Lung (tissue), 12 donors: ENCODE measurements around the gene CDRT4. TPM values are rescaled to one million over a fixed set of nuclear protein-coding genes. Genes with fewer than 3 reads are reported as not detected.
"Not testable (repeated sequence)": the region's sequence is repeated elsewhere in the genome, so short reads cannot be mapped to it uniquely, and the experiment has no call there.

Experiments used
- ATAC-seq: fragments of 200-7000 bp; cut with Tn5 transposase; one replicate; pipeline ENCODE4 v1.9.1; 2020; ENCODE audit warnings: moderate number of reproducible peaks; ENCODE audit not compliant: insufficient read depth, low FRiP score
- DNase-seq, 3 donors: peaks; one replicate each; pipeline ENCODE4 v3.0.0-alpha.2; 2013 to 2017
- H3K27ac ChIP-seq, 2 donors: one replicate each; pipeline ENCODE4 v1.5.1; 2013; ENCODE audit warnings: mild to moderate bottlenecking in 2 of 2, moderate library complexity in 2 of 2, control low read depth in 1 of 2, inconsistent platforms in 1 of 2, low read depth in 1 of 2, low read length in 1 of 2
- H3K27me3 ChIP-seq, 3 donors: one replicate each; pipeline ENCODE4 v1.5.1; 2013; ENCODE audit warnings: low read length in 2 of 3; ENCODE audit not compliant: control insufficient read depth in 3 of 3, insufficient read depth in 3 of 3
- H3K36me3 ChIP-seq, 4 donors: one replicate each; pipeline ENCODE4 v1.5.1; 2013; ENCODE audit warnings: low read length in 4 of 4, mild to moderate bottlenecking in 1 of 4, moderate library complexity in 1 of 4; ENCODE audit not compliant: control insufficient read depth in 4 of 4, insufficient read depth in 4 of 4
- H3K4me1 ChIP-seq, 5 donors: one replicate each; pipeline ENCODE4 v1.5.1; 2013; ENCODE audit warnings: low read length in 5 of 5, mild to moderate bottlenecking in 2 of 5, moderate library complexity in 1 of 5; ENCODE audit not compliant: control insufficient read depth in 5 of 5, insufficient read depth in 5 of 5
- H3K4me3 ChIP-seq: one replicate; pipeline ENCODE4 v1.5.1; 2013; ENCODE audit warnings: mild to moderate bottlenecking, control low read depth, moderate library complexity
- H3K9ac ChIP-seq, 2 donors: one replicate each; pipeline ENCODE4 v1.5.1; 2013; ENCODE audit warnings: low read length in 2 of 2, control low read depth in 1 of 2; ENCODE audit not compliant: insufficient read depth in 1 of 2
- H3K9me3 ChIP-seq, 4 donors: one replicate each; pipeline ENCODE4 v1.5.1; 2013; ENCODE audit warnings: low read length in 3 of 4, mild to moderate bottlenecking in 1 of 4, moderate library complexity in 1 of 4; ENCODE audit not compliant: control insufficient read depth in 4 of 4, insufficient read depth in 3 of 4
- WGBS, 2 donors: extraction: QIAGEN DNeasy Blood & Tissue Kit; methylation state at CpG; one replicate each; pipeline ENCODE4 v1.1.7; 2013; 5-methylcytosine and 5-hydroxymethylcytosine counted together
- polyA plus RNA-seq, 2 donors: library from polyadenylated mRNA; stranded (reverse); fragments of 200-250 nt; gene quantifications; one replicate each; pipeline ENCODE4 v1.2.1, GENCODE V29; 2013
- total RNA-seq, 2 donors: library from RNA; depleted of rRNA in 1 of 2; stranded (reverse); fragments of >200 nt in 1 of 2; gene quantifications; one replicate each; pipeline ENCODE4 v1.2.1, GENCODE V29; 2014 to 2021
- TF ChIP-seq, protein P1 (sequence below): IDR thresholded peaks from 2 replicates; pipeline ENCODE4 v1.5.1; 2012; ENCODE audit warnings: mild to moderate bottlenecking; ENCODE audit errors: control extremely low read depth, extremely low read depth
- donor health status: control.
- donor health status: control.
- donor health status: Bipolar disorder and iron deficiency.
- donor health status: healthy.
- donor health status: DM: yes; HTN: yes; CAD: no.

CDRT4 gene
- total and polyA plus RNA-seq, 4 donors: 0.48 to 8.7 (median 8.6) TPM

DNA sequence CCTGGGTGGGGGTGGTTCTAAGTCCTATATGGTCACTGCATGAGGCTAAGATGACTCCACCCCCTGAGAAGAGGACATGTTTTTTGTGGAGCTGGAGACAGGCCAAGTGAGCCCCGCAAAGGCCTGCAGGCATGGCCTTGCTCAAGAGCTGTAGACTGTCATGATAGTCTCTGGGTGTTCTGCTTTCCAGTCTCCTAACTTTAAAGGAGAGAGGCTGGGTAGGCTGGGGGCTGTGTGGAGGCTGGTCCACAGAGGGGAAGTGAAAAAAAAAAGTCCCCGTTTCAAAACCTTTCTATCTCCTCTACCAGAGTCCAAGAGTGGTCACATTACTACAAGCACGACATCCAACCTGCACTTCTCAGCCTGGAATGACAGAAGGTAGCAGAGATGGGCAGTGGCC, 27.1 kb downstream of the CDRT4 start:
- 34 to 69% methylated on average over 3 of the region's 3 CpGs for WGBS, 2 donors
- H3K9me3 ChIP-seq: no peaks in the 10 kb centered on the region
- TF ChIP-seq, protein P1, sequence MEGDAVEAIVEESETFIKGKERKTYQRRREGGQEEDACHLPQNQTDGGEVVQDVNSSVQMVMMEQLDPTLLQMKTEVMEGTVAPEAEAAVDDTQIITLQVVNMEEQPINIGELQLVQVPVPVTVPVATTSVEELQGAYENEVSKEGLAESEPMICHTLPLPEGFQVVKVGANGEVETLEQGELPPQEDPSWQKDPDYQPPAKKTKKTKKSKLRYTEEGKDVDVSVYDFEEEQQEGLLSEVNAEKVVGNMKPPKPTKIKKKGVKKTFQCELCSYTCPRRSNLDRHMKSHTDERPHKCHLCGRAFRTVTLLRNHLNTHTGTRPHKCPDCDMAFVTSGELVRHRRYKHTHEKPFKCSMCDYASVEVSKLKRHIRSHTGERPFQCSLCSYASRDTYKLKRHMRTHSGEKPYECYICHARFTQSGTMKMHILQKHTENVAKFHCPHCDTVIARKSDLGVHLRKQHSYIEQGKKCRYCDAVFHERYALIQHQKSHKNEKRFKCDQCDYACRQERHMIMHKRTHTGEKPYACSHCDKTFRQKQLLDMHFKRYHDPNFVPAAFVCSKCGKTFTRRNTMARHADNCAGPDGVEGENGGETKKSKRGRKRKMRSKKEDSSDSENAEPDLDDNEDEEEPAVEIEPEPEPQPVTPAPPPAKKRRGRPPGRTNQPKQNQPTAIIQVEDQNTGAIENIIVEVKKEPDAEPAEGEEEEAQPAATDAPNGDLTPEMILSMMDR: no peak
- no peak overlapping the region for H3K4me3 ChIP-seq
- ATAC-seq: no peak
- no peak overlapping the region for H3K27ac ChIP-seq
- no peak for DNase-seq
- no peak overlapping the region for H3K9ac ChIP-seq
- no peaks in the 10 kb centered on the region for H3K27me3 ChIP-seq
- H3K36me3 ChIP-seq: peaks cover 0 to 6% (median 2%) of the 10 kb centered on the region in 4 donors
- peaks cover 9 to 25% (median 12%) of the 10 kb centered on the region in 5 donors for H3K4me1 ChIP-seq

DNA sequence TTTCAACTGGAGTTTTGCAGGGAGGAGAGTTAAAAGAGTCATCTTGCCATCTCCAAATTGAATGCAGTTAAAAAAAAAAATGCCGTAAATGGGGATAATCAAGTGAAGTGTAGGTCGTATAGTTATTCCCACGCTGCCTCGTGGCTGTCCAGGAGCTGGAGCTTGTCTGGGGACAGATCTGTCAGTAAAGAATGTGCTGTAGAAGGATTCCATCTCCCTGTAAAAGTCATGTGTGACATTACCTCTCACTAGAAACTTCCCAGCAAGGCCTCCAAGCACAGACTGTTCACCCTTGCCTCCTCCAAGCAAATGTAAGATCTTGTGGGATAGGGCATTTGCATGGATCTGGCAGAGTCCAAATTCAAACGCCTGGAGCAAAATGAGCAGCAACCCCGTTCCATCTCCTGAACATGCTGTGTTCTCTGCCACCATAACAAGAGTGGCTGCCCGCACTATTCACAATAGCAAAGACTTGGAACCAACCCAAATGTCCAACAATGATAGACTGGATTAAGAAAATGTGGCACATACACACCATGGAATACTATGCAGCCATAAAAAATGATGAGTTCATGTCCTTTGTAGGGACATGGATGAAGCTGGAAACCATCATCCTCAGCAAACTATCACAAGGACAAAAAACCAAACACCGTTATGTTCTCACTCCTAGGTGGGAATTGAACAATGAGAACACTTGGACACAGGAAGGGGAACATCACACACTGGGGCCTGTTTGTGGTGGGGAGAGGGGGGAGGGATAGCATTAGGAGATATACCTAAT, 28.0 kb downstream of the CDRT4 start:
- H3K27me3 ChIP-seq, H3K9me3 ChIP-seq, H3K9ac ChIP-seq, H3K36me3 ChIP-seq, H3K4me3 ChIP-seq, ATAC-seq: not testable (repeated sequence)
- WGBS, 2 donors: 72 to 77% methylated on average over 8 of the region's 8 CpGs
- peak in 2 of 3 donors; percentile 46 to 51 for DNase-seq
- H3K27ac ChIP-seq: peak overlapping the region; percentile 11 to 63
- H3K4me1 ChIP-seq: peaks cover 14 to 34% (median 19%) of the 10 kb centered on the region in 5 donors

- DNase-seq: peak in 1 of 3 donors; percentile 62
- no peak for ATAC-seq
- no peak overlapping the region for H3K9ac ChIP-seq
- TF ChIP-seq, protein P1: no peak
- H3K27me3 ChIP-seq: no peaks in the 10 kb centered on the region
- H3K4me1 ChIP-seq: peaks cover 14 to 42% (median 26%) of the 10 kb centered on the region in 5 donors
- H3K27ac ChIP-seq: peak overlapping the region in 1 of 2 donors; percentile 63
- H3K9me3 ChIP-seq: no peaks in the 10 kb centered on the region
- H3K36me3 ChIP-seq: peaks cover 0 to 6% (median 2%) of the 10 kb centered on the region in 4 donors
- 77 to 88% methylated on average over 6 of the region's 6 CpGs for WGBS, 2 donors
- no peak overlapping the region for H3K4me3 ChIP-seq
Measured at GRCh38 chr17:15438491-15439105, 28.8 kb downstream of the CDRT4 start.

DNA sequence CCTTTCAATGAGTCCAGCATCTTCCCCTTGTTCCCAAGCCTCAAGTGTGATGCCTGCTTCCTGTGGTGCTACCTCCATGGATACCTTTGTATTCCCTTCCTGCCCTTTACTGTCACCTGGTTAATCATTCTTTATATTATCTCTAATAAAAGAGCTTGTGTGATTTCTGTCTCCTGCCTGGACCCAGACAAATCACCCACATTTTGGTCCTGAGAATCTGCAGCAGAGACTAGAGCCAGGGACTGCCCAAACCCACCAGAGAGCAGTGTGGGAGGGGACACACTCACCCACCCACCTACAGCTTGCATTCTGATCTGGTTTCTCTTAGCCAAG, 30.2 kb downstream of the CDRT4 start:
- DNase-seq (no peak), ATAC-seq (no peak)
- Histone ChIP-seq H3K9ac (no peak overlapping the region), H3K4me3 (no peak overlapping the region), H3K4me1 (peaks cover 19 to 55% (median 26%) of the 10 kb centered on the region in 5 donors), H3K9me3 (no peaks in the 10 kb centered on the region), H3K36me3 (peaks cover 0 to 6% (median 2%) of the 10 kb centered on the region in 4 donors), H3K27ac (peak overlapping the region; percentile 66 to 76), H3K27me3 (no peaks in the 10 kb centered on the region)
- TF ChIP-seq, protein P1: no peak
